Stimulated activated CD8-positive, alpha-beta memory T cell treated with anti-CD3 and anti-CD28 coated beads, Interleukin-4, amount 100 ng/mL, for 4 hours (primary cell): Measurements from ENCODE around the gene MS4A15.
"Not testable (repeated sequence)": the region's sequence is repeated elsewhere in the genome, so short reads cannot be mapped to it uniquely, and the experiment has no call there.

Experiments used
- DNase-seq, 2 donors: peaks; one replicate each; pipeline ENCODE4 v3.0.0-alpha.2; 2020; ENCODE audit warnings: low read depth in 2 of 2, low spot score in 1 of 2

The MS4A15 gene, protein sequence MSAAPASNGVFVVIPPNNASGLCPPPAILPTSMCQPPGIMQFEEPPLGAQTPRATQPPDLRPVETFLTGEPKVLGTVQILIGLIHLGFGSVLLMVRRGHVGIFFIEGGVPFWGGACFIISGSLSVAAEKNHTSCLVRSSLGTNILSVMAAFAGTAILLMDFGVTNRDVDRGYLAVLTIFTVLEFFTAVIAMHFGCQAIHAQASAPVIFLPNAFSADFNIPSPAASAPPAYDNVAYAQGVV

DNA sequence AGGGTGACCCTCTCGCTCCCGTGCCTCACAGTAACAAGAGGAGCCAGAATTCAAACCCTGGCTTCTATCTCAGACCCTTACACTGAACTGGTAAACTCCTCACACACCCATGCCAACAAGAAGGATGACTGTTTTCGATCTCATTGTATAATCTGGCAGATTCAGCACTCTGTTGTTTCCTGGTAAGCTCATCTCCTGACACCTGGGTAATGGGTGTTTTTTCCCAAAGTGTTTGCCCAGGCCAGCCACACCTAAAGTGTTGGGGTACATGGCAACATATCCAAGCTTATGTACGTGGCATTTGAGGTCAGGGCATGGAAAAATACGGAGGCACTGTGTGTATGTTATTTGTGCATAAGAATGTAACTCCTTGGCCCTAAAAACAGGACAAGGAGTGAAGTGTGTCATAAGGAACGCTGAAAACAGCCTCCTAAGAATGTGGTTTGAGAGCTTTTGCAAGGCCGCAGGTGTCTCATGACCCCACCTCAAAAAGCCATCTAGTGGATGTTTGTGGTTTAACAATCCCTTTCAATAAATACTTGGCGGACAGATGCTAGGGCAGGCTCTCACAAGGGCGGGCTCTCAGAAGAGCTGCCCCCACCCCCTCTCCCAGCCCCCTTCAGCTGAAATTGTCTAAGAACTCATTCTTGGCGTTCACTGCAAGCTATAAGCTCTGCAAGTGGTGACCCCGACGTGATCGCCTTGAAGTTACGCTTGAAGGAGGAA, at the start of gene MS4A15:
TSS of gene MS4A15 (plus strand) at position 561 of the 726 bp plus-strand sequence. CDS start 6,867 bp downstream, outside the sequence.
- DNase-seq, result no peak

DNA sequence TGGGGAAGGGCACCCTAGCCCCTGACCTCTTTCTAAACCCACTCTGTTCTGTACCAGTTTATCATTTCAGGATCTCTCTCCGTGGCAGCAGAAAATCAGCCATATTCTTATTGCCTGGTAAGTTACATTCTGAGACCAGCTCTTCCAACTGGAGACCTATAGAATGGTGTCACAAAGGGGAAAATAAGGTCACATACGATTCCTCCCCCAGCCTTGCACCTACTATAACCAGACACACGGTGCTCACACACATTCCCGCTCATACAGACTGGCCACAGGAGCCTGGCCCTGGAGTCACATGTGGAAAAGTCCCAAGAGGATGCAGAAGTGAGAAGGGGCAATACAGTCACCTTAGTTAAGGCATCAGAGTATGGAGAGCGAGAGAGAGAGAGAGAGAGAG, 49.7 kb upstream of the MS4A15 start:
- no peak for DNase-seq

DNA sequence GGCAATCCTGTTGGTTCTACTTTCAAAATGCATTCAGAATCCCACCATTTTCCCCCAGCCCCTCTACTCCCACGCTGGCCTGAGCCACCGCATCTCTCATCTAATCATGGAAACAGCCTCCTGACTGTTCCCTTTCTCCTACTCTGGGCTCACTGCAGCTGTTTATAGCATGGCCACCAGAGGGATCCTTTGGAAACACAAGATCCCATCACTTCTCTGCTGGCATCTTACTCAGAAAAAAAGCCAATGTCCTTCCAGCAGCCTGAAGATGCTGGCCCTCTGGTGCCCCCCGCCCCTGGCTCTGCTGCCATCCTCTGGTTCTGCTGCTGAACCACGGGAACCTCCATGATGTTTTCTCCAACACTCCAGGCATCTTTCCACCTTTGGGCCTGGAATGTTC, 46.2 kb upstream of the MS4A15 start:
- DNase-seq, result no peak

DNA sequence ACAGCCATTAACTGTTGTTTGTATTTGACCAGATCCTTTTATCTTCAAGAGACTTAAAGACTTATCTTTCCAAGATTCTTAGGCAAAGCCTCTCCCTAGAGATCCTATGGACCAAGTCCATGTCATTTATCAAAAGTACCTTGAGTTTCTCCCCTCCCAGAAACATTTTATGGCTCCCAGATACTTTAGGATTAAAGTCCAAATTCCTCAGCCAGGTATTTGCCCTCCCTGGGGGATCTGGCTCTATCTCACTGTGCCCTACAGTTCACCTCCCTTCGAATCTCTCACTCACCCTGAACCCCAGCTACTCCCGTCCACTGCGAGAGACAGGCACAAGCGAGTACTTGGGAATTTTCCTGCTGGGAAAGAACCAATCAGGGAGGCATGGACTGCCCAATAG, 45.4 kb upstream of the MS4A15 start:
- no peak for DNase-seq

DNA sequence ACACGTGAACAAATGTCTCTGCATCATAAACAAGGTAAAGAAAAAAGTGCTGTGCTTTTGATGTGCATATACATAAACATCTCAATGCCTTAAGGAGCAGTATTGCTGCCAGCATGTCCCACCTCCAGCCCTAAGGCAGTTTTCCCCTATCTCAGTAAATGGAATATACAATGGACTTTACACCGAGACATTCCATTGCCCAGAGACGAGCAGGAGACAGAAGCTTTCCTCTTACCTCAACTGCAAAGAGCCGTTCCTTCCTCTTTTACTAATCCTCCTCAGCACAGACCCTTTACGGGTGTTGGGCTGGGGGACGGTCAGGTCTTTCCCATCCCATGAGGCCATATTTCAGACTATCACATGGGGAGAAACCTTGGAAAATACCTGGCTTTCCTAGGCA, 43.2 kb upstream of the MS4A15 start:
- not testable (repeated sequence) for DNase-seq

DNA sequence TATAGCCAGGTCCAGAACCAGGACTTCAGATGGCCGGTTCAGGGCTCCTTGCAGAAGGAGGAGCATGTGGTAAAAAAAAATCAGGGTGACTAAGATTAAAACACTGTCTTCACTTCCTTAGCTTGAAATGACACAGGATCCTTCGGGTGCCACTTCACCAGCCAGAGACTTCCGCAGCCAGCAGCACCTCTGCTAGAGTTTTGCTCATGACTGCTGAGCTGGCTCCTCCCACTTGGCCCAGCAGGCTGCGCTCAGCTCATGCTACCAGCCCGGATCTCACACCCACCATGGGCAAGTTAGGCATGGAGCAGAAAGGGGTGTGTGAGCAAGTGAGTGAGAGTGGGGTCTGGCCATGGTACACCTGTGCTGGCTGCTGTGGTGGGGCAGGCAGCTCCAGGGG, 38.7 kb upstream of the MS4A15 start:
- no peak for DNase-seq

DNA sequence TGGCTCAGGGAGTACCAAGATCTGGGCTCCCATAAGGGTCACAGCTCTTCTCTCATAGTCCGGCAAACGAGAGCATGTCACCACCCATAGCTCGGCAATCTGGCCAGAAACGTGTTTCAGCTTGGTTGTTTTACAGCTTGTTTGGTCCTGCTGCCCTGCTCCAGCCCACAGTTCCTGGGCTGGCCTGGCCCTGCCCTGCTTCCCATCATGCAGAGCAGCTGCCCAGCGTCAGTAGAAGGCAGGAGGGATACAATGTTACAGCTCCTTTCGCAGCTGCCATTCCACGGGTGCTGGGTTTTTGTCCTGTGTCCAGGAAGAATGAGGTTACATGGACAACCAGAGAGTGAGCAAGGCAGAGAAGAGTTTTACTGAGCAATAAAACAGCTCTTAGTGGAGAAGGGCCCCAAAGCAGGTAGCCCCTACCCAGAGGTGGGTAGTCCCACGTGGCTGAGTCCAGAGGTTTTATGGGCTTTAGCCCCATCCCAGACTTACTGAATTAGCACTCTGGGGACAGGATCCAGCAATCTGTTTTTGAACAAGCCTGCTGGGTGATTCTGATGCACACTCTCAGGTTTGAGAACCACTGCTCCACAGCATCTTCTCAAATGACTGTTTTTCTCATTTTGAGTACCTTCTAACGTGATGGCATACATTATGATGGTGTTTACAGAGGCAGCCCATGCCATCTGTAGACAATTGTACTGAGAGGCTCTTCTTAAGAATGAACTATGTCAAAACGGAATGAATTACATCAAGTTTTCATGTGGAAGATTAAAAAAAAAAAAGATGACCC, 37.9 kb upstream of the MS4A15 start:
- DNase-seq, result no peak

DNA sequence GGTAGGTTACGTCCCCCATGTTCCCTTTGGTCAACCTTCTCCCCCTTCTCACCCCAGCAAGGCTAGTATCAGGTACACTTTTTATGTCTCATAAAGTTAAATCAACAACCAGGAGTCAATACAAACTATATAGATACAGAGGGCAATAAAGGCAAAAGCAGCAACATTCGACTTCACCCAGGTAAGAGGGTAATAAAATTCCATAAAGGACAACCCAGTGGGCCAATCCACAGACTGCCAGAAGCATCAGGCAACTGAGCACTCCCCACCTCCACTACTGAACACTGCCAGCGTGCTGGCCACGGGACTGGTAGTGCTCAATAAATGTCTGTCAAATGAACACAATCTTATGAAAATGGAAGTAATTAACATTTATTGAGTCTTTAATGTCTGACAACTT, 37.3 kb upstream of the MS4A15 start:
- no peak for DNase-seq

DNA sequence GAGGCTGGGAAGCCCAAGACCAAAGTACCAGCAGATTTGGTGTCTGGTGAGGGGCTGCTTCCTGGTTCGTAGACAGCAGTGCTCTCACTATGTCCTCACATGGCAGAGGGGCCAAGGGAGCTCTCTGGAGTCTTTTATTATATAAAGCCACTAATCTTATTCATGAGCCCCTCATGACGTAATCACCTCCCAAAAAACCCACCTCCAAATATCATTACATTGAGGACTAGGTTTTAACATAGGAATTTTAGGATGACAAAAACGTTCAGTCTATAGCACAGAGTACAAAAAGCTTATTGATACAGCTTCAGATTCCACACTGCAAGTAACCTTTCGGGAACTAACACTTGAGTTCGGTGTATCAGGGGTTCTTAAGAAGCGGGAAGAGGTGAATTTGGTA, 36.2 kb upstream of the MS4A15 start:
- no peak for DNase-seq

DNA sequence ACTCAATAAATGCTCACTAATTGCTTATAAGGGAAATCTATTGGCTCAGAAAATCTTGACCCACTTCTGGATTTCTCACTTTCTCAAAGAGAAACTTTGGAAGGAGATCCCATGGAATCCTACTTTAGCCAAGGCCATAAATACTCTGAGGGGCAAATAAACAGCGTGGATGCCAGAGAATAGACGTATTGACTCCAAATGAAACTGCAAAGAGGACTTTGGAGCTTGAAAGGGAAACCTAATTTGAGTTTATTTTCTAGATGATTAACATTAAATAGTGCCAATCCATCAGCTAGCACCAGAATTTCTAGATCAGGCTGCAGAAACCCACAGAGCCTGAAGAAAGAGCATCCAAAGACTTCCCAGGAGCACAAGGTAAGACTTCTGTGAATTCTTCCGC, 32.2 kb upstream of the MS4A15 start, which contains the start of gene MS4A18:
TSS of gene MS4A18 (plus strand) at position 301 of the 400 bp plus-strand sequence.
- DNase-seq, result no peak

DNA sequence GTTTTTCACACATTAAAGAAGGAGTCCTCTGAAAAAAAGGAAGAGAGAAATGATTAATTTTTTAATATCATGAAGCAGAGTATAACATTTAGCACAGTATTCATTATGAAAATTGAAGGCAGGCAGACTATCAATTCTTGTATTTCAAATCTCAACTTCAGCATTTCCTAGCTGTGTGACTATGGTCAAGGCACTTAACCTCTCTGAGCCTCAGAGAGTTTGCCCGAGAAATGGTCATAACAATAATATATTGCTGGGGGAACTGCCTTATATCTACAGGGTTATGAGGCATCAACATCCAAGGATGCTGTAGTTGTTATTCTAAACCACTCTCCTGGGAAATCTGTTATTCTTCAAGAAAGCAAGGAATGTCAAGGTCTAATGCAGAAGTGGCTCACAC, 31.1 kb upstream of the MS4A15 start:
- no peak for DNase-seq

DNA sequence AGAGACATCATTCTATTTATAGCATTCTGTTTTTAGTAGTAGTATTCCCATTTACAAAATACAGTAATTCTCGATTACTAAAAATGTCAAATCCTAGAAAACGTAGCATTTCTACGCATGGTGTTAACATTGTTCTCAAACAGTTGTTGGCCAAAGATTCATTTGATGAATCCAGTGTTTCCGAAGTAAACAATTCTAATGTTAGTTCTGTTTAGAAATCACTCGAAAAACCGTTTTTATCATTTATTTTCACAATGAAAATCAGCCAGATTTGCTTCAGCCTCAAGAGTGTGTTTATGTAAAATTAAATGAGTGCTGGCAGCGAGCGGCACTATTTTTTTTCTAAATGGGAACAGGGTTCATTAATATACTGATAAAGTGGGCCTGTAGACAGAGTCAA, 25.1 kb upstream of the MS4A15 start:
- no peak for DNase-seq

DNA sequence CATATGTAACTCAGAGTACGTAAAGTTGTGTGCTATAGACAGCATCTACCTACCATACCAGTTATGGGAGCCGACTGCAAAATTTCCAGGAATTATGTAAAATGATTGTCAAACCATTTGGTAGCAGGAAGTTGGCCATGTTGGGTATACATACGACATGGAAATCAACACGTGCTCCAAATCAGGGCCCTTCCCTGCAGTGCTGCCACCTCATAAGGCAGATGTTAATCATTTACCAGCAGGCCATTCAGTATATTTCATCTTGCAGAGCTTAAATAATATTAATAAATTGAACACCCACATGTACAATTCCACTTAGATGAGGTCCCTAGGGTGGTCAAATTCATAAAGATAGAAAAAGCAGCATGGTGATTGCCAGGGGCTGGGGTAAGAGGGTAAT, 22.4 kb upstream of the MS4A15 start:
- no peak for DNase-seq

DNA sequence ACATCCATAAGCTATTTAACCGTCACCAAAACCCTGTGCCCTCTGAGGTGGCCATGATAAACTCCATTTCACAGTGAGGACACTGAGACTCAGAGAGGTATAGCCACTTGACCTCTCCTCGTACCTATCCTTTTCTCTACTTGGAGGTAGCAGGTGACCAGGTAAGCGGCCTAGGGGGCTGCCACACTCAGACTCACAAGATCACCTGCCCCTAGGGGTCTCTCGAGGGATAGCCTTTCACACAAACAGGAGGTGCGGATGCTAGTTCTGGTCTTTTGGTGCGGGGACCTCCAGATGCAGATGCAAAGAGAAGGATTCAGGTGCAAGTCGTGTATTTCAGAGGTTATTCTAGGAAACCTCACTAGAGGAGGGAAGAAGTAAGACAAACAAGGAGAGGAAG, 17.6 kb upstream of the MS4A15 start:
- DNase-seq, result no peak

DNA sequence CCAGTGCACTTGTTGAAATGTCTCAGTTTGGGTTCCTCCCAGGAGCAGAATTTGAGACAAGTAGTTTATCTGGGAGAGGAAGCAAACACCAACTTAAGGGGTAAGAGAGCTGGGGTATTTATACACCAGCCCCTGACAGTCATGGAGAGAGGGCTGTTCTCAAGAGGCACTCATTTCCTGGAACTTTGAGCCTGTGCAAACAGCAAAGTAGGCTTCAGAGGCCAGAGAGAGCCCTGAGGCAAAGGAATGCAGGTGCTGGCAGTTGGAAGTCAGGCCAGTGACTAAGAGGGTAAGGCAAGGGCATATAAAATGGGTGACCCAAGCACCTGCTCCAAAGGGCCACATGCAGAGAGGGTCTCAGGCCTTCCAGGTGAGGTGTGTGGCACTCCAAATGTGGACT, 16.1 kb upstream of the MS4A15 start:
- no peak for DNase-seq

DNA sequence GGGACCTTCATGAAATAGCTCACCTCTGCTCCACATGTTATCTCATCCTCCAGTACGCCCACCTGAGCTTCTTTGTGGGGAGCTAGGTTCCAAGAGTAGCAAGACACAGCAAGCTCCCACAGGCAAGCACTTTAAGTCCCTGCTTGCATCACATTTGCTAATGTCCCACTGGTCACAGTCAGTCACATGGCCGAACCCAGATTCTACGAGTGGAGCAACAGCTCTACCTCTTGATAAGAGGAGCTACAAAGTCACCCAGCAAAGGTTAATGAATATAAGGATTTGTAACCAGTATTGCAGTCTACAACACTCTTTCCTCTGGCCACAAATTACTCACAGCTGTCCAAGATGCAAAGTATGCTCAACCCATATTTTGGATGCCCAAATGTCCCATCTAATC, 15.2 kb upstream of the MS4A15 start:
- no peak for DNase-seq

DNA sequence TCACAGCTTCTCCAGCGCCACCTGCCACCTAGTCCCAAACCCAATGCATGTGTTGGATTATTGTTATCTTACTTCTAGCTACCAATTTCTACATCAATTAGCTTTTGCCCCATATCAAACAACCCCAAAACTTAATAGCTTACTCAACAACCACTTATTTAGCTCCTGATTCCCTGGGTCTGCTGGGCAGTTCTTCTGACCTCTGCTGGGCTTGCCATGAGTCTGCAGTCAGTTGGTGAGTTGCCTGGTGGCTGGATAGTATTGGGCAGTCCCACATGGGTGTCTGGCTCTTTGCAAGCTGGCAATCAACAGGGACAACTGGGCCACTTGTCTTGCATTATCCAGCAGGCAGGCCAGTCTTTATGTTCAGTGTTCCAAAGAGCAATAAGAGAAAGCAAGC, 13.6 kb upstream of the MS4A15 start:
- DNase-seq, result no peak

DNA sequence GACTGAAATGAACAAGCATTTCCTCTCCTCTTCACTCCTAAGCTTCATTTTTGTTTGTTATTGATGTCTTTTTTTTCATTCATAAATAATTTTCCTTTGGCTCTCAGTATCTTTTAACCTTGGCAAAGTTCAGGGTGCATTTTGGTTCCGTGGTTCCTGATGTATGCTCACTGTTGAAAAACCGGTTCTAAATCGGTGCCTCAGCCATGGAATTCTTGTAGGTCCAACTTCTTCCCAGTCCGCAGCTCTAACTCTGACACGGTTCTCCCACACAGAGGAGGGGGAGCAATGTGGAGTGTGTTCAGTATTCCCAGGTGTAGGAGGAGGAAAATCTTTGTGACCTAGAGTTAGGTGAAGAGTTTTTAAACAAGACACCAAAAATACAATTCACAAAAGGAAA, 12.6 kb upstream of the MS4A15 start:
- no peak for DNase-seq

DNA sequence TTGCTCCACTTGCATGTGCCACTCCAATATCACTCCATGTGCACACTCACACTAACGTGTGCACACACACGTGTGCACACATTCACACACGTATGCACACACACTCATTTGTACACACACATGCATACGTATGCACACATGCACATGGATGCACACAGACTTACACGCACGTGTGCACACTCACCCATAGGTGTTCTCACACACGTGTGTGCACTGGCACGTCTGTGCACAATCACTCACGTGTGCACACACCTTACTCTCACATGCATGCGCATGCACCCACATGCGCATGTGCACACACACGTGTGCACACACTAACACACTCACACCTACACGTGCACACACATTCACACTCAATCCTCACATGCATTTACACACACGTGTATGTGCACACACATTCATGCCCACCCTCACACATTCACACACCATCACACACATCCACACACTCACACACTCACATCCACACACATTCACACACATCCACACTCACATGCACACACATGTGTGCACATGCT, 9.3 kb upstream of the MS4A15 start:
- no peak for DNase-seq

DNA sequence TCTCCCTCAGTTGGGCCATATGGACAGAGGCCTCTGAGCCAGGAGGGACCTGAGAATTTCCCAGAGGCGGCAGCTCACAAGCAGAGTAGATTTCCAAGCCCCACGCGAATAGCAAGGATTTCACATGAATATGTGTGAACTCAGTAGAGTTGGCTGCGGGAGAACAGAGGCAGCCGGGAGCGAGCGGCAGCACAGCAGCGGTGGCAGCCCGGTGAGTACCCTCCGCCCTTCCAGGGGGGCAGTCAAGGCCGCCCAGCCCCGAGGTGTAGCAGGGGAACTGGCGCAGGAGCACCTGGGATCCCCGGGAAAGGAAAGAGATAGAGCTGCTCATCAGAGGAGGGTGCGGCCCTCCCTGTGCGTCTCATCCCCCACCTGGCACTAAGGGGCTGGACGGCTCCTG, 8.4 kb upstream of the MS4A15 start:
- DNase-seq, result no peak

DNA sequence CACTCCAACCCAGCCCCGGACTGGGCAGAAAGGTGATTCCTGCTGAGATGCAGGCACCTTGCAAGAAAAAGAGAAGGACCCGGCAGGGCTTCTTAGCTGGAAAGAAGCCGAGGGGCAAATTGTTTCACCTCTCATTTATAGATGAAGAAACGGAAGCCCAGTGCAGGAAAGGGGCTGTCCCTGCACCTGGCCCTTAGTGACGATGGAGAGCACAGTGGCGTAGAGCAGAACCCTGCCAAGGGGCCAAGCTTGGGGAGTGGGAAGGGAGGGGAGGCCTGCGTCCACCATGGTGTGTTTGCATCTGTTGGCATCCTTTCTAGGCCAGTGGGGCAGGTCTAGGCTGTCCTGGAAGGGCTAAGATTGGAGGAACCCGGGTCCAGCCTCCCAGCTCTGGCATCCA, 7.8 kb upstream of the MS4A15 start:
- DNase-seq, result no peak

DNA sequence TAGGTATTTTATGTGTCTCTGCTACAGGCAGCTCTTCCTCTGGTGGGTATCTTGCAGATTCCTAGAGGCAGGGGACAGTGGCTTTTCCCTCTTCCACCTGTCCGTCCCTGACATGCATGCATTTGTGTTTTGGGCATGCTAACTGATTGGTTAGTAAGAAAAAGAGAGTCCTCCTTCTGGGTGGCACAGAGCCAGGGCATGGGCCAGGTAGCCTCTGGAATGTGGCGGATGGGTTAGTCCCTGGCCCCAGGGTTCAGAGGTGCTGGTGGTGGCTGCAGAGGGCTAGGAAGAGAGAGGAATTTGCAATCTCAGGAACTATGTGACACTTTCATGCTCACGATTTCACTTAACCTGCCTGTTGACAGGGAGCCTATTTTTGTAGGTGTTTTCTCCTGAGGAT, 5.8 kb upstream of the MS4A15 start:
- DNase-seq, result no peak
